Adrenal gland (tissue), 5 donors: ENCODE data around the gene CECR2.

Experiments
- CTCF ChIP-seq, 6 experiments: fragments of 450-650 bp in 4 of 6; fragments of 200-600 bp in 2 of 6; sonication (generic) in 1 of 6; IDR thresholded peaks; 1 replicate in 5 of 6; 2 replicates in 1 of 6; pipeline versions ENCODE4 v1.5.1 to v1.8.0; 2016 to 2021; ENCODE audit warnings: antibody characterized with exemption in 6 of 6, mild to moderate bottlenecking in 2 of 6, moderate library complexity in 1 of 6
- POLR2A ChIP-seq, 2 donors: fragments of 450-650 bp; IDR thresholded peaks; one replicate each; pipeline ENCODE4 v1.6.1; 2017; ENCODE audit warnings: antibody characterized with exemption in 2 of 2, mild to moderate bottlenecking in 2 of 2, moderate library complexity in 1 of 2
- donor health status: DM: no; HTN: no; CAD: no.

- TF ChIP-seq POLR2A (IDR thresholded peaks at IDR 0.05) = no peak
- TF ChIP-seq CTCF (IDR thresholded peaks at IDR 0.05) = no peak
Measured at GRCh38 chr22:17347724-17348123, 21.5 kb upstream of the CECR2 start.
